Cardiac muscle cell (in vitro differentiated cells and primary cell): ENCODE data around the gene ADAMTS2. TPM values are rescaled to one million over a fixed set of nuclear protein-coding genes. Genes with fewer than 3 reads are reported as not detected.

Source experiments
- DNase-seq, 2 donors: peaks; one replicate each; pipeline versions ENCODE4 v3.0.0 to v3.0.0-alpha.2; 2010 to 2017; ENCODE audit warnings: low read depth in 1 of 2, low spot score in 1 of 2
- H3K27ac ChIP-seq: fragments of 200-600 bp; sonication (generic); 2 replicates; pipeline ENCODE4 v1.5.1; 2016
- H3K27me3 ChIP-seq: fragments of 200-600 bp; sonication (generic); 2 replicates; pipeline ENCODE4 v1.6.0; 2016; ENCODE audit warnings: control low read depth
- H3K36me3 ChIP-seq: fragments of 200-600 bp; sonication (generic); 2 replicates; pipeline ENCODE4 v1.5.1; 2016; ENCODE audit warnings: control low read depth
- H3K4me1 ChIP-seq: fragments of 200-600 bp; sonication (generic); 2 replicates; pipeline ENCODE4 v1.8.1; 2017; ENCODE audit warnings: low read depth, mild to moderate bottlenecking, mixed run types
- H3K4me3 ChIP-seq: fragments of 200-600 bp; sonication (generic); 2 replicates; pipeline ENCODE4 v1.5.1; 2016; ENCODE audit warnings: mild to moderate bottlenecking
- H3K9me3 ChIP-seq: fragments of 200-600 bp; sonication (generic); 2 replicates; pipeline ENCODE4 v1.5.1; 2017; ENCODE audit warnings: low read depth, mild to moderate bottlenecking, control low read depth
- polyA plus RNA-seq: library from polyadenylated mRNA; unstranded; fragments of >200 nt; fragmentation: Nextera tagmentation; extraction: Ambion mirVana; gene quantifications from 2 replicates; pipeline ENCODE4 v1.2.1, GENCODE V29; 2016
- total RNA-seq: library from RNA; depleted of rRNA; stranded (reverse); fragments of >200 nt; gene quantifications from 2 replicates; pipeline ENCODE4 v1.2.3, GENCODE V29; 2016
- TF ChIP-seq, protein P1 (sequence below): IDR thresholded peaks from 2 replicates; pipeline ENCODE4 v1.5.1; 2012; ENCODE audit warnings: low read depth, mild to moderate bottlenecking, low read length

Gene ADAMTS2
- total and polyA plus RNA-seq, 2 experiments from 2014 or later = 3.1 to 8.8 TPM

DNA sequence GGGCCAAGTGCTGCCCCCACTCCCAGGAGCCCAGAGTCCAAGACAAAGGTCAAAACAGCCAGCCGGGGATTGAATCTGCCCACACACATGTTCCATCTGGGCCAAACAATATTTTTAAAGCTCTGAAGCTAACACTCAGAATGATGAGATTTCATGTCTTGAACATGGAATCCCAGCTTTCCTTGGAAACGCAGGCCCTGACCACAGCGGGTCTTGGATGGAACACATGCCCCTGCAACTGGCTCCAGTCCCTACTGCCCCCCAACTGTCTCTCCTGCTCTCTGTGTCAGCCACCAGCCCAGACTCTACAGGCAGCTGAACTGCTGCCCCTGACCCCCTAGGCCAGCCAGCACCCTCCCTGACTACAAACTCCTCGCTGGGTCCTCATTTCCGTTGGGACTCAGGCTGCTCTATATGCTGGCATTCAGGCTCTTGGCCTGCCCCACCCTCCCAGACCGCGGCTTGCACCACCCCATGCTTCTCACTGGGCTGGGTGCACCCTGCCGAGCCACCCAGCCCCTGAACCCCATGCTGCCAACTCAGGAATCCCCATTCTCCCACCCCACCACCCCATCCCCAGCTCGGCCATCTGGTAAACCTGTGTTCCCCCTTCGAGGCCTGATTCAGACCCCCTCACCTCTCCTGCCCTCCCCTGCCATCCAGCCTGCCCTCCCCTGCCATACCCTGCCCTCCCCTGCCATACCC, 71.7 kb downstream of the ADAMTS2 start:
- Histone ChIP-seq H3K4me3 (no peak overlapping the region), H3K36me3 (no peaks in the 10 kb centered on the region), H3K27me3 (no peaks in the 10 kb centered on the region), H3K27ac (no peak overlapping the region), H3K4me1 (no peaks in the 10 kb centered on the region), H3K9me3 (no peaks in the 10 kb centered on the region)
- TF ChIP-seq, protein P1, sequence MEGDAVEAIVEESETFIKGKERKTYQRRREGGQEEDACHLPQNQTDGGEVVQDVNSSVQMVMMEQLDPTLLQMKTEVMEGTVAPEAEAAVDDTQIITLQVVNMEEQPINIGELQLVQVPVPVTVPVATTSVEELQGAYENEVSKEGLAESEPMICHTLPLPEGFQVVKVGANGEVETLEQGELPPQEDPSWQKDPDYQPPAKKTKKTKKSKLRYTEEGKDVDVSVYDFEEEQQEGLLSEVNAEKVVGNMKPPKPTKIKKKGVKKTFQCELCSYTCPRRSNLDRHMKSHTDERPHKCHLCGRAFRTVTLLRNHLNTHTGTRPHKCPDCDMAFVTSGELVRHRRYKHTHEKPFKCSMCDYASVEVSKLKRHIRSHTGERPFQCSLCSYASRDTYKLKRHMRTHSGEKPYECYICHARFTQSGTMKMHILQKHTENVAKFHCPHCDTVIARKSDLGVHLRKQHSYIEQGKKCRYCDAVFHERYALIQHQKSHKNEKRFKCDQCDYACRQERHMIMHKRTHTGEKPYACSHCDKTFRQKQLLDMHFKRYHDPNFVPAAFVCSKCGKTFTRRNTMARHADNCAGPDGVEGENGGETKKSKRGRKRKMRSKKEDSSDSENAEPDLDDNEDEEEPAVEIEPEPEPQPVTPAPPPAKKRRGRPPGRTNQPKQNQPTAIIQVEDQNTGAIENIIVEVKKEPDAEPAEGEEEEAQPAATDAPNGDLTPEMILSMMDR = no peak
- no peak for DNase-seq

DNA sequence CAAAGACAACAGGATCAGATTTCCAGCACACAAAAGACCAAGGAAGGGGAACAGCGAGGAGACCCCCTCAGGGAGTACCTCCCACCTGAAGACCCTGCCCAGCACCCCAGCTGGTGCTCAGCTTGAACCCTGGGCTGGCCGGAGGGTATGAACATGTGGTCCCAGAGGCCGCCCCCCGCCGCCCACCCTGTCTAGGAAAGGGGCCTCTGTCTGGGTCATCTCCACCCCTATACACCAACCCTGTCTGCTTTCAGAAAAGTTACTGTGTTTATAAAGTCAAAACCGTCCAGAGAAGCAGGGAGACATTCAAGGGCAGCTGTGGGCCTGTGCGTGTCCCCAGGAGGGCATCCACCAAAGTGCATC, 72.2 kb downstream of the ADAMTS2 start:
- no peak for DNase-seq
- no peaks in the 10 kb centered on the region for H3K36me3 ChIP-seq
- no peak overlapping the region for H3K4me3 ChIP-seq
- no peaks in the 10 kb centered on the region for H3K27me3 ChIP-seq
- H3K4me1 ChIP-seq = no peaks in the 10 kb centered on the region
- TF ChIP-seq, protein P1 = no peak
- H3K9me3 ChIP-seq = no peaks in the 10 kb centered on the region
- H3K27ac ChIP-seq = no peak overlapping the region

DNA sequence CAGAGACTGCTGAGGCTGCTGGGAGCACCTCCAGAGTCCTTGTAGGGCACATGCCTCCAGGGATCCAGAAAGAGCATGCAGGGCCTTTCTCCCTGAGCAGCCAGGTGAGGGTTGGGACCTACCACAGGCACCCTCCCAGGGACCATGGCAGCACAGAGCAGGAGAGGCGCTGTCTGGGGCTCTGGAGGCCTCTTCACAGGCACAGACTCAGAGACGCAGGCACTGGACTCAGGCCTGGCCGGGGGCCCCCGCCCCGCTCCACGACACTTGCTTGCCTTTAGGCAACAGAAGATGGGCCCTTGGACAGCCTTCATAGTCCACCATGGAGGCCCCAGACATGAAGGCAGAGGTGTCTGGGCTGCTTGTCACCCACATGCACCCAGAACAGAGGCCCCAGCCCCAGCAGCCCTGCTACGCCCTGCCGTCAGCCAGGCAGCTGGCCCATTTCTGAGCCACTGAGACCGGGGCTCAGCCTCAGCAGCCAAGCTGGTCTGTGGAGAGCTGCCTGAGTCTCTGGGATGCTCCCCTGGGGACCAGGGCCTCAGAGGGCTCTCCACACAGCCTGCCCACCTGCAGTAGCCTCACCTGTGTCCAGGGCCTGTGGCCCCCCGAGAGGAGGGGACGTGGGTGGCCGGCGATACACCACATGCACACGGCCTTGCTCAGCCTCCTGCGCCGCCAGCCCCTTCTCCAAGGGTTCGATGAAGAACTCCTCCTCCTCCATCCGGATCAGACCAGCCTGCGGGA, 72.8 kb downstream of the ADAMTS2 start:
- H3K4me1 ChIP-seq = no peaks in the 10 kb centered on the region
- no peaks in the 10 kb centered on the region for H3K36me3 ChIP-seq
- TF ChIP-seq, protein P1 = no peak
- no peak for DNase-seq
- H3K27ac ChIP-seq = no peak overlapping the region
- no peaks in the 10 kb centered on the region for H3K27me3 ChIP-seq
- no peaks in the 10 kb centered on the region for H3K9me3 ChIP-seq
- H3K4me3 ChIP-seq = no peak overlapping the region

DNA sequence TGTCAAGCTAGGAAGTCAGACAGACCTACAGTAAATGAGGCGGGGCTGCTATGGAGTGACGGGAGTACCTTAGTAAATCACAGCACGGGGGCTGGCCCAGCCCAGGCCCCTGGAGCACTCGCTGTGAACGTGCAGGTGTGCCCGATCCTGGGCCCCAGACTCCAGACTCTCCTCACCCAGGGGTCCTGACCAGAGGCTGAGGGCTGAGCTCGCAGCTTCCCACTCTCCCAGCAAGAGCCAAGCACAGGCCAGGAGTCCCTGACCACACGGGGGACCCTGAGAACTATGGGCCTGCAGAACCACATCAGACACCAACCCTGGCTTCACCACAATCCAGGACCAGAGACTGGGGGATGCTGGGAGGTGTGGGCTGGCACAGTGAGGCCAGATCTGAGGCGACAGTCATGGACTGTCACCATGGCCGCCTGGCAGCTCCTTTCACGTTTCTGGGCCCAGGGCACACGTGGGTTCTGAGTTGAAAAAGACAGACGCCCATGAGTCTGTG, 73.4 kb downstream of the ADAMTS2 start:
- TF ChIP-seq, protein P1 = no peak
- H3K36me3 ChIP-seq = no peaks in the 10 kb centered on the region

DNA sequence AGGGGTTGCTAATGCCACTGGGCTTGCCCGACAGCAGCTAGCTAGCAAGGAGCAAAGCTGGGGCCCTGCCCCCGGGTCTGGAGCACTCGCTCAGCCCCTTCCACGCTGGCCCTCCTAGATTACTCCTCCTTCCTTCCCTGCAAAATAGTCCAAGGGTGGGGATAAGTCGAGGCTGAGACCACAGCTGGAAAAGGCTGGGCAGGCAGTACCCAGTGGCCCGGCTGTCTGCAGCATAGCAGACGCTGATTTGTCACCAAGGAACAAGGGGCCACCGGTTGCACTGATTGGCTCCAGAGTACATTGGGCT, 73.9 kb downstream of the ADAMTS2 start:
- no peak for DNase-seq
- Histone ChIP-seq H3K36me3 (no peaks in the 10 kb centered on the region), H3K9me3 (no peaks in the 10 kb centered on the region), H3K27me3 (no peaks in the 10 kb centered on the region), H3K4me3 (no peak overlapping the region), H3K27ac (no peak overlapping the region), H3K4me1 (no peaks in the 10 kb centered on the region)
- TF ChIP-seq, protein P1 = no peak

More for the DNA sequence above, 73.4 kb downstream of the ADAMTS2 start:
- Histone ChIP-seq H3K27me3 (no peaks in the 10 kb centered on the region), H3K4me1 (no peaks in the 10 kb centered on the region), H3K4me3 (no peak overlapping the region), H3K9me3 (no peaks in the 10 kb centered on the region), H3K27ac (no peak overlapping the region)
- no peak for DNase-seq
